ENCODE results near the gene BTBD1.

DNA sequence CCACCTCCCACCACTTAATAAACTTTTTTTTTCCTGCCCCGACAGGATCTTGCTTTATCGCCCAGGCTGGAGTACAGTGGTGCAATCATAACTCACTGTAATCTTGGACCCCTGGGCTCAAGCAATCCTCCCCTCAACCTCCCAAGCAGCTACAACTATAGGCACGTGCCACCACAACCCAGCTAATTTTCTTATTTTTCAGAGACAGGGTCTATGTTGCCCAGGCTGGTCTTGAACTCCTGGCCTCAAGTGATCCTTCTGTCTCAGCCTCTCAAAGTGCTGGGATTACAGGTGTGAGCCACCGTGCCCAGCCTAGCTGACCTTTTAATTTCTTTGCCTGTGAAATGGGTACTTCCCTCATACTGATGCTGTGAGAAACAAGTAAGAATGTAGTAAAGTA, 51.7 kb downstream of the BTBD1 start:
- no peak for TF ChIP-seq CTCF (IDR thresholded peaks at IDR 0.05)
- TF ChIP-seq EZH2 (IDR thresholded peaks at IDR 0.05) = no peak
- TF ChIP-seq EZH2phosphoT487 (IDR thresholded peaks at IDR 0.05) = no peak
